Measurements from ENCODE around the gene TRERF1.

DNA sequence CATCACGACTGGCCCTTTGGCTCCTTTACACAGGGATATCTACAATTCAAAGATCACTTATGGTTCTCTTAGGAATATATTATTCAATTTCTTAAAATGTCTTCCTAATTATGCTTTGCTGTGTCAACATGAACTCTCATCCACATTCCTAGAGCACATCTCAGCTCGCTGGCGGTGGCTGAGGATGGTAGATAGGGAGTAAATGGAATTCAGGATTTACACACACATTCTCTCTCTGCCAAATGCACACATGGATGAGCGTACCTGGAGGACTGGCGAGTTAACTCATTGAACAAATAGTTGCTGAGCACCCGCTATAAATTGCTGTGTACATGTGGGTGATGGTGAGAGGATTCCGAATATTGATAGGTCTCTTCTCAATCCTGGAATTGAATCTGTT lies 229.3 kb downstream of the TRERF1 start:
- TF ChIP-seq POLR2A (IDR thresholded peaks at IDR 0.05; ENCODE audit: low read depth, low read length) (no peak), RCOR1 (IDR thresholded peaks at IDR 0.05; ENCODE audit: insufficient replicate concordance, low read length) (no peak)

Data from IMR-90 (cell line).